ENCODE data around the gene ZEB2.

ZEB2 gene

DNA sequence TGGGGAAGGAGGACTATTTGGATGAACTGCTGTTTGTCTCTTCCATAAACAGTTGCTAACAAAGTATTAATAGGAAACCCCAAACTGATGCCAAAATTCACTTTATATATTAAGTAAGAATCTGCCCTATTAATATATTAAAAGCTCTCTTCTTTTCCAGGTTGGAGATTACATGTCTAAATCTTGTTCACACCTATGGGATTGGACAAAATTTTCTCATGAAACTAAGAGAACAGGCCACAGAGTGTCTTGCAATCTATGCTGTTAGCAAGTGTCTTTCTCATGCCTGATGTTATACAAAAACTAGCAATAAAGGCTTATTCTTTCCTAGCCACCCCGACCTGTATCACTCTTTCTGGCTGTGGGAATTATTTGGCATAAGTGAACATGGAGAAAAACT lies 18.3 kb downstream of the ZEB2 start:
- TF ChIP-seq, protein P1, sequence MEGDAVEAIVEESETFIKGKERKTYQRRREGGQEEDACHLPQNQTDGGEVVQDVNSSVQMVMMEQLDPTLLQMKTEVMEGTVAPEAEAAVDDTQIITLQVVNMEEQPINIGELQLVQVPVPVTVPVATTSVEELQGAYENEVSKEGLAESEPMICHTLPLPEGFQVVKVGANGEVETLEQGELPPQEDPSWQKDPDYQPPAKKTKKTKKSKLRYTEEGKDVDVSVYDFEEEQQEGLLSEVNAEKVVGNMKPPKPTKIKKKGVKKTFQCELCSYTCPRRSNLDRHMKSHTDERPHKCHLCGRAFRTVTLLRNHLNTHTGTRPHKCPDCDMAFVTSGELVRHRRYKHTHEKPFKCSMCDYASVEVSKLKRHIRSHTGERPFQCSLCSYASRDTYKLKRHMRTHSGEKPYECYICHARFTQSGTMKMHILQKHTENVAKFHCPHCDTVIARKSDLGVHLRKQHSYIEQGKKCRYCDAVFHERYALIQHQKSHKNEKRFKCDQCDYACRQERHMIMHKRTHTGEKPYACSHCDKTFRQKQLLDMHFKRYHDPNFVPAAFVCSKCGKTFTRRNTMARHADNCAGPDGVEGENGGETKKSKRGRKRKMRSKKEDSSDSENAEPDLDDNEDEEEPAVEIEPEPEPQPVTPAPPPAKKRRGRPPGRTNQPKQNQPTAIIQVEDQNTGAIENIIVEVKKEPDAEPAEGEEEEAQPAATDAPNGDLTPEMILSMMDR (IDR thresholded peaks at IDR 0.05; ENCODE audit: low read depth, low read length, missing control alignments): no peak
- Histone ChIP-seq H3K4me3 (ENCODE audit: low read depth, low read length) (no peak overlapping the region), H3K36me3 (replicated peaks) (peaks cover 14% of the 10 kb centered on the region), H3K27me3 (replicated peaks) (no peaks in the 10 kb centered on the region), H3K27ac (no peak overlapping the region)
- DNase-seq: no peak
- in situ Hi-C loops (cut with HindIII; ENCODE audit: low pct_ligation_motif_present, low sequenced_read_pairs): loop anchor here (25.0 kb wide), 1 partner anchor 1261 kb away; no protein-coding TSS in a partner anchor

DNA sequence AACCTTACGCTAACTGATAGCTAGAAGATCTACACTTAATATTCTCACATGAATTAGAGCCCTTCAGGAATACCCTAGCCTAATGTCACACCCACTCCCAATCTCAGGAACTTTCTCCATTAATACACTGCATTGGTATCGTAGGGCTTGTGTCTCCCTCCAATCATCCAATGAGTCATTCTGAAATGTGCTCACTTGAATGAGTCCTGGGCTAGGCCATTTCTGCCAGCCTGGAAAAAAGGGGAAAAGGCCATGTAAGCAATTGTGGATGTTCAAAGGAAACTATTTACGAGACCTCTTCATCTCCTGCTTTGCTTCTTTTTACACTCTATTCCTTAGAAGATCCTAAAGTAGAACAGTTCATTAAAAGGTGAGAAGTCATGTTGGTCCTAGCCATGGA lies 18.8 kb downstream of the ZEB2 start:
- TF ChIP-seq, protein P1 (IDR thresholded peaks at IDR 0.05; ENCODE audit: low read depth, low read length, missing control alignments): no peak
- DNase-seq: no peak
- Histone ChIP-seq H3K27ac (no peak overlapping the region), H3K27me3 (replicated peaks) (no peaks in the 10 kb centered on the region), H3K4me3 (ENCODE audit: low read depth, low read length) (no peak overlapping the region), H3K36me3 (replicated peaks) (peaks cover 14% of the 10 kb centered on the region)
- in situ Hi-C loops (cut with HindIII; ENCODE audit: low pct_ligation_motif_present, low sequenced_read_pairs): loop anchor here (25.0 kb wide), 1 partner anchor 1261 kb away; no protein-coding TSS in a partner anchor

DNA sequence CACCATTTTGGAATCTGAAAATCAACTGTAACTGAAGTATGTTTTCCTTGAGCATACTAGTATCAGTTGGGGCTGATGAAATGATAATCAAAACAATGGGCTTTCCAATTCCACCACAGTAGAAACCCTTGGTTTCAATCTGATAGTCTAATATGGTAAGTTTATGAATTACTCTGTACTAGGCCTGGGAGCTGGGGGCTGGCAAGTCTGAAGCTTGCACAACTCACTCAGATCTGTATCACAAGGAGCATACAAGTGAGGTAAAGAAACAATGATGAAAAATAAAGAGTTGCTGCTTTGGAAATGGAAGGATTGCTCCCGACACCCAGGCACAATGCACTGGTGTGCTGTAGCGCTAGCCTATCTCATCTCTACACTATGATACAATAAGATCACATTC lies 19.4 kb downstream of the ZEB2 start:
- no peak overlapping the region for H3K4me3 ChIP-seq (ENCODE audit: low read depth, low read length)
- peaks cover 14% of the 10 kb centered on the region for H3K36me3 ChIP-seq (replicated peaks)
- TF ChIP-seq, protein P1 (IDR thresholded peaks at IDR 0.05; ENCODE audit: low read depth, low read length, missing control alignments): no peak
- no peak overlapping the region for H3K27ac ChIP-seq
- in situ Hi-C loops (cut with HindIII; ENCODE audit: low pct_ligation_motif_present, low sequenced_read_pairs): loop anchor here (25.0 kb wide), 1 partner anchor 1262 kb away; no protein-coding TSS in a partner anchor
- no peaks in the 10 kb centered on the region for H3K27me3 ChIP-seq (replicated peaks)
- no peak for DNase-seq

DNA sequence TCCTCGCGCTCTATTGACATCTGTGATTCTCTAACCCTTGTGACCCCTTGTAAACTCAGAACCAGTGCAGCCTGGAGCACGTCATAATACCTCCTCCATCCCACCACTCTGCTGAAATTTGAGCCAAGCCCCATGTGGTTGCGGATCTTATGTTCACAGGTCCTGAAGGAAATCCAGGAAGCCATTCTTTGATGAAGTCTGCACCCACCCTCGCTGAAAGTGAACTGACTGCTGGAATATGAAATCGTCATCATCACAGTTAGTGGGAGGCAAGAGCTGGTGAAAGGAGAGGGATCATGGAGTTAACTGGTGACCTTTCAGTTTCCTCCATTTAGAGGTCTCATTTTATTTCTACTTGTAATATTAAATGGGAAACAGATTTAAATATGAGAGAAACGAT lies 21.6 kb downstream of the ZEB2 start:
- H3K27ac ChIP-seq: no peak overlapping the region
- H3K27me3 ChIP-seq (replicated peaks): no peaks in the 10 kb centered on the region
- no peak overlapping the region for H3K4me3 ChIP-seq (ENCODE audit: low read depth, low read length)
- in situ Hi-C loops (cut with HindIII; ENCODE audit: low pct_ligation_motif_present, low sequenced_read_pairs): no loop called here
- DNase-seq: no peak
- peaks cover 14% of the 10 kb centered on the region for H3K36me3 ChIP-seq (replicated peaks)
- TF ChIP-seq, protein P1 (IDR thresholded peaks at IDR 0.05; ENCODE audit: low read depth, low read length, missing control alignments): no peak

DNA sequence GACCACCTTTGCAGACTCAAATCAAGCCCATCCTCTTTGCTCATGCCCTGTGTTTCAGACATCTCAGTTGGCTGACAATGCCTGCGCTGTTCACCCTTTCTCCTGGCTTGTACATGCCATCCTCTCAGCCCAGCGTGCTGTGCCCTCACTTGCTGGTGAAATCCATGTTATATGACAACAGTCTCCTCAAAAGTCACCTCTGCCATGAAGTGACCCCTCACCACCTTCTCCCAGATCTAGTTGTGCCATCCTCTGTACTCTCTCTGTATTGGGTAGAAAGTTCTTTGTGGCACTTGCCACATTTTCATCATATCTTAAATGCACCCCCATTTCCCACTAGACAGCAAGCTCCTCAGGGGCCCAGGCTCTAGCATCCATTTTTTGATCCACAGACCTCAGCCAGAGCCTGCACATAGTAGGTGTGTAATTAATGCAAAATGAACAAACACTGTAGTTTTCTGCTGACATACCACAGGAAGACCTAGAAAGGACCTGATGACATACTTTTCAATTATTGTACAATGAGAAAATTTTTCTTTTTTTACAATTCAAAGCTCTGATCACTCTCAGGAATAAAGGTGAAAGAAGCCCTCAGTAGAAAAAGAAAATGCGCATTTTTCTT lies 22.8 kb downstream of the ZEB2 start:
- no peak for DNase-seq
- in situ Hi-C loops (cut with HindIII; ENCODE audit: low pct_ligation_motif_present, low sequenced_read_pairs): no loop called here
- no peak overlapping the region for H3K4me3 ChIP-seq (ENCODE audit: low read depth, low read length)
- H3K27me3 ChIP-seq (replicated peaks): no peaks in the 10 kb centered on the region
- TF ChIP-seq, protein P1 (IDR thresholded peaks at IDR 0.05; ENCODE audit: low read depth, low read length, missing control alignments): no peak
- H3K27ac ChIP-seq: no peak overlapping the region
- H3K36me3 ChIP-seq (replicated peaks): peaks cover 21% of the 10 kb centered on the region

Data from brain microvascular endothelial cell (primary cell).